PFSK-1 (cell line): ENCODE results near the gene MORN1.

Experiments
- FOXP2 ChIP-seq: optimal IDR thresholded peaks from 2 replicates; pipeline ENCODE3; 2011; ENCODE audit warnings: borderline replicate concordance, control low read depth, inconsistent platforms; ENCODE audit not compliant: insufficient read depth; ENCODE audit errors: extremely low read length, extremely low read depth
- POLR2AphosphoS5 ChIP-seq: IDR thresholded peaks from 2 replicates; pipeline ENCODE4 v1.6.1; 2012; ENCODE audit warnings: low read depth, mild to moderate bottlenecking, control low read depth, low read length, moderate library complexity
- SIN3A ChIP-seq: IDR thresholded peaks from 2 replicates; pipeline ENCODE4 v1.6.1; 2012; ENCODE audit warnings: mild to moderate bottlenecking, low read length, moderate library complexity, borderline replicate concordance; ENCODE audit not compliant: insufficient read depth
- TAF1 ChIP-seq: IDR thresholded peaks from 2 replicates; pipeline ENCODE4 v1.6.1; 2012; ENCODE audit warnings: low read length, control low read depth, borderline replicate concordance; ENCODE audit not compliant: insufficient read depth
- TF ChIP-seq, protein P1 (sequence below), 2 experiments: IDR thresholded peaks; 2 replicates each; pipeline versions ENCODE4 v1.6.1 to v1.8.0; 2011 to 2012; ENCODE audit warnings: low read depth in 2 of 2, low read length in 2 of 2, control low read depth in 1 of 2, inconsistent platforms in 1 of 2, mild to moderate bottlenecking in 1 of 2, moderate library complexity in 1 of 2; ENCODE audit not compliant: insufficient read depth in 1 of 2

MORN1 gene

GRCh38 chr1:2396059-2396458 lies 4.7 kb upstream of the MORN1 start:
- TF ChIP-seq TAF1 (no peak), SIN3A (no peak), FOXP2 (no peak), POLR2AphosphoS5 (no peak)
- TF ChIP-seq, protein P1, sequence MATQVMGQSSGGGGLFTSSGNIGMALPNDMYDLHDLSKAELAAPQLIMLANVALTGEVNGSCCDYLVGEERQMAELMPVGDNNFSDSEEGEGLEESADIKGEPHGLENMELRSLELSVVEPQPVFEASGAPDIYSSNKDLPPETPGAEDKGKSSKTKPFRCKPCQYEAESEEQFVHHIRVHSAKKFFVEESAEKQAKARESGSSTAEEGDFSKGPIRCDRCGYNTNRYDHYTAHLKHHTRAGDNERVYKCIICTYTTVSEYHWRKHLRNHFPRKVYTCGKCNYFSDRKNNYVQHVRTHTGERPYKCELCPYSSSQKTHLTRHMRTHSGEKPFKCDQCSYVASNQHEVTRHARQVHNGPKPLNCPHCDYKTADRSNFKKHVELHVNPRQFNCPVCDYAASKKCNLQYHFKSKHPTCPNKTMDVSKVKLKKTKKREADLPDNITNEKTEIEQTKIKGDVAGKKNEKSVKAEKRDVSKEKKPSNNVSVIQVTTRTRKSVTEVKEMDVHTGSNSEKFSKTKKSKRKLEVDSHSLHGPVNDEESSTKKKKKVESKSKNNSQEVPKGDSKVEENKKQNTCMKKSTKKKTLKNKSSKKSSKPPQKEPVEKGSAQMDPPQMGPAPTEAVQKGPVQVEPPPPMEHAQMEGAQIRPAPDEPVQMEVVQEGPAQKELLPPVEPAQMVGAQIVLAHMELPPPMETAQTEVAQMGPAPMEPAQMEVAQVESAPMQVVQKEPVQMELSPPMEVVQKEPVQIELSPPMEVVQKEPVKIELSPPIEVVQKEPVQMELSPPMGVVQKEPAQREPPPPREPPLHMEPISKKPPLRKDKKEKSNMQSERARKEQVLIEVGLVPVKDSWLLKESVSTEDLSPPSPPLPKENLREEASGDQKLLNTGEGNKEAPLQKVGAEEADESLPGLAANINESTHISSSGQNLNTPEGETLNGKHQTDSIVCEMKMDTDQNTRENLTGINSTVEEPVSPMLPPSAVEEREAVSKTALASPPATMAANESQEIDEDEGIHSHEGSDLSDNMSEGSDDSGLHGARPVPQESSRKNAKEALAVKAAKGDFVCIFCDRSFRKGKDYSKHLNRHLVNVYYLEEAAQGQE (IDR thresholded peaks at IDR 0.05; ENCODE audit: insufficient read depth in 1 of 2, low read depth in 2 of 2, low read length in 2 of 2): no peak

DNA sequence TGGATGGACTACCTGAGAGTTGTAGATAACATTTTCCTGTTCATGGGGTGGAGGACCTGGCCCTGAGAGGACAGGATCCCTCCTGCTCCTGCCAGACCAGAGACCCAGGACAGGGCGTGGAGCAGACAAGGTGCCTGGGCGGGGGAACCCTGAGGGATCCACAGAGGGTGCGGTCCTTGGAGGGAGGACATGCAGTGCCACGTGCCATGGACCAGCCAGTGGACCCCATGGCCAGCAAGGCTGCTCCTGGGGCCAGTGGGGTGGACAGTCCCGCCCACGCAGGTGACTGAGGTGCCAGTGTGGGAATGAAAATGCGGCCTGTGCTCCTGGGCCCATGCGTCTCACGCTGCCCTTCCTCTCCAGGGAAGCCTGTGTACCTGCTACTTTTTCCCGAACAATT lies 3.9 kb upstream of the MORN1 start:
- TF ChIP-seq TAF1: no peak
- TF ChIP-seq FOXP2: no peak
- TF ChIP-seq SIN3A: no peak
- TF ChIP-seq, protein P1 (IDR thresholded peaks at IDR 0.05; ENCODE audit: insufficient read depth in 1 of 2, low read depth in 2 of 2, low read length in 2 of 2): no peak
- no peak for TF ChIP-seq POLR2AphosphoS5

GRCh38 chr1:2394761-2395160 lies 3.4 kb upstream of the MORN1 start:
- TF ChIP-seq FOXP2 (no peak), POLR2AphosphoS5 (no peak), SIN3A (no peak), TAF1 (no peak)
- TF ChIP-seq, protein P1 (IDR thresholded peaks at IDR 0.05; ENCODE audit: insufficient read depth in 1 of 2, low read depth in 2 of 2, low read length in 2 of 2): no peak

DNA sequence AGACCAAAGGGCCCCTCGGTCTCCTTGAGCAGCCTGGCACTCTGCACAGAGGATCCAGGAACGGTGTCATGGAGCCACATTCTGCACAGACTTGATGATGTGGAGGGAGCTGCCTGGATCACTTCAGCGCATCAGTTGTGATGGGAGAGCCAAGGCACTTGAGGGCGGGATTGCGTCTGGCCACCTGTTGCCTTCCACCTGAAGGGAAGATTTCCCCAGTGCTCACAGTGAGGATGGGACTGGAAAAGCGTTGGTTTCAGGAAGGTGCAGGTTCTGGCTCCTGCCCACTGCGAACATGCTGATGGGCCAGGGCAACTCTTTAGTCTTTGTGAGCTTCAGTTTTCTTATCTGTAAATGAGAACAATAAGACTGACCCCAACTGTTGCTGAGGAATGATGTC lies 2.9 kb upstream of the MORN1 start:
- no peak for TF ChIP-seq POLR2AphosphoS5
- TF ChIP-seq, protein P1 (IDR thresholded peaks at IDR 0.05; ENCODE audit: insufficient read depth in 1 of 2, low read depth in 2 of 2, low read length in 2 of 2): no peak
- no peak for TF ChIP-seq TAF1
- no peak for TF ChIP-seq SIN3A
- no peak for TF ChIP-seq FOXP2

DNA sequence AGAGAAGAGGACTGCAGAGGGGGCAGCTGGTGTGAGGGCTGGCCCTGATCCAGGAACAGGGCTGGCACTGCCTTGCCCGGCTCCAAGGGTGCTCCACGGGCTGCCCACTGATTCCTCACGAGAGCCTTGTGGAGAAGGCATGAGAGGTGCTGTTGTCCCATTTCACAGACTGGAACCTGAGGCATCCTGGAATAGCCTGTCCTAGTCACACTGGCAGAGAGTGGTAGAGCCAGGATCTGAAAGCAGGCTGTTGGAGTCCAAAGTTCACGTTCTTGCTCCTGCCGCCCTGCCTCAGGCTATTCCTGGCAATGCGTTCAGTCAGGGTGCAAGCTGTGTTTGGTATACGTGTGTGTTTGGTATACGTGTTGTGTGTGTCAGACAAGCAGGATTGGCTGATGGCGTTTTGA lies 2.1 kb upstream of the MORN1 start:
- TF ChIP-seq SIN3A (no peak), POLR2AphosphoS5 (no peak; the same call in 1 of the 2 replicates), FOXP2 (no peak), TAF1 (no peak)
- TF ChIP-seq, protein P1 (IDR thresholded peaks at IDR 0.05; ENCODE audit: insufficient read depth in 1 of 2, low read depth in 2 of 2, low read length in 2 of 2): no peak
